GM21381 (cell line): ENCODE data around the gene ISCA2.

Experiments used
- ATAC-seq: cut with Tn5 transposase; IDR thresholded peaks from one replicate; pipeline ENCODE4 v1.9.1; 2021; ENCODE audit warnings: mild to moderate bottlenecking, moderate library complexity; ENCODE audit not compliant: unreplicated experiment

Gene ISCA2

GRCh38 chr14:74482571-74482970 lies 11.0 kb upstream of the ISCA2 start:
- ATAC-seq, result no peak

- ATAC-seq, result no peak
These were observed 10.2 kb upstream of the ISCA2 start for GRCh38 chr14:74483321-74483720.

GRCh38 chr14:74486164-74486563 lies 7.4 kb upstream of the ISCA2 start:
- ATAC-seq, result no peak

- no peak for ATAC-seq
These were observed 4.7 kb upstream of the ISCA2 start for GRCh38 chr14:74488786-74489397.

- no peak for ATAC-seq
These were observed 3.1 kb upstream of the ISCA2 start for GRCh38 chr14:74490486-74490885.

GRCh38 chr14:74491956-74492775 lies 1.4 kb upstream of the ISCA2 start:
- no peak for ATAC-seq

GRCh38 chr14:74492776-74493342 lies 706 bp upstream of the ISCA2 start, which contains the start of gene NPC2:
Gene NPC2 (minus strand): TSS chr14:74493305. CDS start chr14:74493274, 31 bp downstream.
- peak; percentile 7 for ATAC-seq

GRCh38 chr14:74495356-74495755 lies 1.8 kb downstream of the ISCA2 start:
- ATAC-seq, result no peak

GRCh38 chr14:74500417-74501134 lies 7.0 kb downstream of the ISCA2 start:
- ATAC-seq, result no peak

- no peak for ATAC-seq
These were observed 7.6 kb downstream of the ISCA2 start for GRCh38 chr14:74501135-74501614.

- no peak for ATAC-seq
These were observed 8.1 kb downstream of the ISCA2 start for GRCh38 chr14:74501691-74502090.

GRCh38 chr14:74502236-74503019 lies 8.9 kb downstream of the ISCA2 start:
- no peak for ATAC-seq

GRCh38 chr14:74503291-74503937 lies 9.8 kb downstream of the ISCA2 start:
- no peak for ATAC-seq

GRCh38 chr14:74503938-74504335 lies 10.4 kb downstream of the ISCA2 start:
- ATAC-seq, result no peak

- ATAC-seq, result no peak
These were observed 10.8 kb downstream of the ISCA2 start for GRCh38 chr14:74504412-74504811.

- ATAC-seq, result no peak
These were observed 11.5 kb downstream of the ISCA2 start for GRCh38 chr14:74504874-74505720.

- no peak for ATAC-seq
These were observed 12.3 kb downstream of the ISCA2 start for GRCh38 chr14:74505831-74506230.

GRCh38 chr14:74506411-74506851 lies 12.9 kb downstream of the ISCA2 start:
- no peak for ATAC-seq

GRCh38 chr14:74507085-74507484 lies 13.5 kb downstream of the ISCA2 start:
- ATAC-seq, result no peak
